Measurements from ENCODE around the gene CCDC91. TPM values are rescaled to one million over a fixed set of nuclear protein-coding genes. Genes with fewer than 3 reads are reported as not detected.

The CCDC91 gene
- polyA plus RNA-seq, 2 of the 4 experiments (the other 2 are of a cell fraction): 26.0 to 48.1 TPM

DNA sequence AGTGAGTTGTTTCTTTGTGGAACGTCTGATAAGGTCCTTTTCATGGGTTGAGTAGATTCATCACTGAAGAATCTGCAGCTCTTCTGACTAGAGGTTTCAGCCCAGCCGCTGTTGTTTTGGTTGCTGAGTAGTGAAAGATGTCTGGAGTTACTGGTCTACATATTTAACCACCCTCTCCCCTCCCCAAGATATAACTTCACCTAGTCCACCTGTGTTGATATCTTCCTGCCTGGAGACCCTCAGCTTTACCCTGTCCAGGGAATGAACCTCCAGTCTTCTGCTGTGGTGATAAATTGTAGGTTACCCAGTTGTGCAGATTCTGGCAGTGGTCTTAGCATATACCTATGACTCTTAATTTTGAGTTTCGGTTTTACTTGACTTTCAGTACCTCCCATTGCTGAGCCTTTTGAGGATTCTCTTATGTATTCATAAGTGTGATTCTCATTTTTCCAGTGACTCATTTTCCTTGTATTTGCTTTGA is 62.9 kb downstream of the CCDC91 start:
- Histone ChIP-seq H3K4me1 (peaks cover 4% of the 10 kb centered on the region; the same call in 1 of the 3 replicates), H3K9me3 (no peaks in the 10 kb centered on the region), H3K27ac (no peak overlapping the region), H3K4me3 (no peak overlapping the region), H3K4me2 (no peak overlapping the region)
- ATAC-seq (no peak), FAIRE-seq (no peak), DNase-seq (ENCODE audit: low read depth in 1 of 2, low spot score in 1 of 2) (no peak)
- no peak for TF ChIP-seq MAZ (IDR thresholded peaks at IDR 0.05; ENCODE audit: borderline replicate concordance, low read depth, low read length)
- TF ChIP-seq JUN (IDR thresholded peaks at IDR 0.05): no peak
- no peak for TF ChIP-seq RNF2 (IDR thresholded peaks at IDR 0.05; ENCODE audit: borderline replicate concordance, low read depth)
- TF ChIP-seq TP53 (CRISPR knock-in tag; IDR thresholded peaks at IDR 0.05): no peak
- TF ChIP-seq RFX5 (IDR thresholded peaks at IDR 0.05): no peak
- TF ChIP-seq CHD2 (IDR thresholded peaks at IDR 0.05; ENCODE audit: low read length, partially characterized antibody): no peak
- no peak for TF ChIP-seq EHF (CRISPR knock-in tag; IDR thresholded peaks at IDR 0.05)
- TF ChIP-seq, protein P1, sequence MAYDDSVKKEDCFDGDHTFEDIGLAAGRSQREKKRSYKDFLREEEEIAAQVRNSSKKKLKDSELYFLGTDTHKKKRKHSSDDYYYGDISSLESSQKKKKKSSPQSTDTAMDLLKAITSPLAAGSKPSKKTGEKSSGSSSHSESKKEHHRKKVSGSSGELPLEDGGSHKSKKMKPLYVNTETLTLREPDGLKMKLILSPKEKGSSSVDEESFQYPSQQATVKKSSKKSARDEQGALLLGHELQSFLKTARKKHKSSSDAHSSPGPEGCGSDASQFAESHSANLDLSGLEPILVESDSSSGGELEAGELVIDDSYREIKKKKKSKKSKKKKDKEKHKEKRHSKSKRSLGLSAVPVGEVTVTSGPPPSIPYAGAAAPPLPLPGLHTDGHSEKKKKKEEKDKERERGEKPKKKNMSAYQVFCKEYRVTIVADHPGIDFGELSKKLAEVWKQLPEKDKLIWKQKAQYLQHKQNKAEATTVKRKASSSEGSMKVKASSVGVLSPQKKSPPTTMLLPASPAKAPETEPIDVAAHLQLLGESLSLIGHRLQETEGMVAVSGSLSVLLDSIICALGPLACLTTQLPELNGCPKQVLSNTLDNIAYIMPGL (CRISPR knock-in tag; IDR thresholded peaks at IDR 0.05; ENCODE audit: borderline replicate concordance): no peak
- no peak for TF ChIP-seq SREBF2 (IDR thresholded peaks at IDR 0.05)
- TF ChIP-seq ESRRA (IDR thresholded peaks at IDR 0.05; ENCODE audit: borderline replicate concordance, low read length): no peak
- no peak for TF ChIP-seq NR3C1 (IDR thresholded peaks at IDR 0.05)
- TF ChIP-seq, protein P2, sequence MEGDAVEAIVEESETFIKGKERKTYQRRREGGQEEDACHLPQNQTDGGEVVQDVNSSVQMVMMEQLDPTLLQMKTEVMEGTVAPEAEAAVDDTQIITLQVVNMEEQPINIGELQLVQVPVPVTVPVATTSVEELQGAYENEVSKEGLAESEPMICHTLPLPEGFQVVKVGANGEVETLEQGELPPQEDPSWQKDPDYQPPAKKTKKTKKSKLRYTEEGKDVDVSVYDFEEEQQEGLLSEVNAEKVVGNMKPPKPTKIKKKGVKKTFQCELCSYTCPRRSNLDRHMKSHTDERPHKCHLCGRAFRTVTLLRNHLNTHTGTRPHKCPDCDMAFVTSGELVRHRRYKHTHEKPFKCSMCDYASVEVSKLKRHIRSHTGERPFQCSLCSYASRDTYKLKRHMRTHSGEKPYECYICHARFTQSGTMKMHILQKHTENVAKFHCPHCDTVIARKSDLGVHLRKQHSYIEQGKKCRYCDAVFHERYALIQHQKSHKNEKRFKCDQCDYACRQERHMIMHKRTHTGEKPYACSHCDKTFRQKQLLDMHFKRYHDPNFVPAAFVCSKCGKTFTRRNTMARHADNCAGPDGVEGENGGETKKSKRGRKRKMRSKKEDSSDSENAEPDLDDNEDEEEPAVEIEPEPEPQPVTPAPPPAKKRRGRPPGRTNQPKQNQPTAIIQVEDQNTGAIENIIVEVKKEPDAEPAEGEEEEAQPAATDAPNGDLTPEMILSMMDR (IDR thresholded peaks at IDR 0.05): no peak
- ChIA-PET POLR2A (no interaction called here), CTCF (no interaction called here)
- 77% methylated on average over 3 of the region's 3 CpGs for WGBS (ENCODE audit: missing lambda C conversion rate)

DNA sequence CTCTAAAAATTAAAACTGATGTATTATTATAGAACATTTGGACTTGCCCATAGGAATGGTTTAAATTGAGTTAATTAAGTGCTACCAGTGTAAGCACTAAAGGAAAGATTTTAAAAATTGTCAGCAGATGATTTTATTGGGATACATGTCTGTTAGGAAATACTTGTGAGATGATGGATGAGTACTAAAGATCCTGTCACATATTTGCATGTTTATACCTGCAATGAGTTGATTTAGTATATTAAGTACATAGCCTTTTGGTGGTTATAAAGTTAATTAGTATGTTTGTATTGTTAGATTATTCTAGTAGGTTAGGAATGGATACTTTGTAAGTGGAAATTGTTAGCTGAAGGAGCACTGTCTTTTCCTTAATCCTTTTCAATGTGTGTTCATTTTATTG is 67.2 kb downstream of the CCDC91 start:
- TF ChIP-seq, protein P3, sequence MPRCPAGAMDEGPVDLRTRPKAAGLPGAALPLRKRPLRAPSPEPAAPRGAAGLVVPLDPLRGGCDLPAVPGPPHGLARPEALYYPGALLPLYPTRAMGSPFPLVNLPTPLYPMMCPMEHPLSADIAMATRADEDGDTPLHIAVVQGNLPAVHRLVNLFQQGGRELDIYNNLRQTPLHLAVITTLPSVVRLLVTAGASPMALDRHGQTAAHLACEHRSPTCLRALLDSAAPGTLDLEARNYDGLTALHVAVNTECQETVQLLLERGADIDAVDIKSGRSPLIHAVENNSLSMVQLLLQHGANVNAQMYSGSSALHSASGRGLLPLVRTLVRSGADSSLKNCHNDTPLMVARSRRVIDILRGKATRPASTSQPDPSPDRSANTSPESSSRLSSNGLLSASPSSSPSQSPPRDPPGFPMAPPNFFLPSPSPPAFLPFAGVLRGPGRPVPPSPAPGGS (IDR thresholded peaks at IDR 0.05): no peak
- TF ChIP-seq SREBF2 (IDR thresholded peaks at IDR 0.05) (no peak), HDAC2 (IDR thresholded peaks at IDR 0.05) (no peak), NPAS2 (CRISPR knock-in tag; IDR thresholded peaks at IDR 0.05; ENCODE audit: borderline replicate concordance) (no peak), FOSB (CRISPR knock-in tag; IDR thresholded peaks at IDR 0.05) (no peak), HOXB13 (CRISPR knock-in tag; IDR thresholded peaks at IDR 0.05; ENCODE audit: low read depth) (no peak)
- TF ChIP-seq, protein P4, sequence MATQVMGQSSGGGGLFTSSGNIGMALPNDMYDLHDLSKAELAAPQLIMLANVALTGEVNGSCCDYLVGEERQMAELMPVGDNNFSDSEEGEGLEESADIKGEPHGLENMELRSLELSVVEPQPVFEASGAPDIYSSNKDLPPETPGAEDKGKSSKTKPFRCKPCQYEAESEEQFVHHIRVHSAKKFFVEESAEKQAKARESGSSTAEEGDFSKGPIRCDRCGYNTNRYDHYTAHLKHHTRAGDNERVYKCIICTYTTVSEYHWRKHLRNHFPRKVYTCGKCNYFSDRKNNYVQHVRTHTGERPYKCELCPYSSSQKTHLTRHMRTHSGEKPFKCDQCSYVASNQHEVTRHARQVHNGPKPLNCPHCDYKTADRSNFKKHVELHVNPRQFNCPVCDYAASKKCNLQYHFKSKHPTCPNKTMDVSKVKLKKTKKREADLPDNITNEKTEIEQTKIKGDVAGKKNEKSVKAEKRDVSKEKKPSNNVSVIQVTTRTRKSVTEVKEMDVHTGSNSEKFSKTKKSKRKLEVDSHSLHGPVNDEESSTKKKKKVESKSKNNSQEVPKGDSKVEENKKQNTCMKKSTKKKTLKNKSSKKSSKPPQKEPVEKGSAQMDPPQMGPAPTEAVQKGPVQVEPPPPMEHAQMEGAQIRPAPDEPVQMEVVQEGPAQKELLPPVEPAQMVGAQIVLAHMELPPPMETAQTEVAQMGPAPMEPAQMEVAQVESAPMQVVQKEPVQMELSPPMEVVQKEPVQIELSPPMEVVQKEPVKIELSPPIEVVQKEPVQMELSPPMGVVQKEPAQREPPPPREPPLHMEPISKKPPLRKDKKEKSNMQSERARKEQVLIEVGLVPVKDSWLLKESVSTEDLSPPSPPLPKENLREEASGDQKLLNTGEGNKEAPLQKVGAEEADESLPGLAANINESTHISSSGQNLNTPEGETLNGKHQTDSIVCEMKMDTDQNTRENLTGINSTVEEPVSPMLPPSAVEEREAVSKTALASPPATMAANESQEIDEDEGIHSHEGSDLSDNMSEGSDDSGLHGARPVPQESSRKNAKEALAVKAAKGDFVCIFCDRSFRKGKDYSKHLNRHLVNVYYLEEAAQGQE (IDR thresholded peaks at IDR 0.05): no peak
- TF ChIP-seq, protein P5, sequence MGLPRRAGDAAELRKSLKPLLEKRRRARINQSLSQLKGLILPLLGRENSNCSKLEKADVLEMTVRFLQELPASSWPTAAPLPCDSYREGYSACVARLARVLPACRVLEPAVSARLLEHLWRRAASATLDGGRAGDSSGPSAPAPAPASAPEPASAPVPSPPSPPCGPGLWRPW (IDR thresholded peaks at IDR 0.05): no peak
- TF ChIP-seq, protein P6, sequence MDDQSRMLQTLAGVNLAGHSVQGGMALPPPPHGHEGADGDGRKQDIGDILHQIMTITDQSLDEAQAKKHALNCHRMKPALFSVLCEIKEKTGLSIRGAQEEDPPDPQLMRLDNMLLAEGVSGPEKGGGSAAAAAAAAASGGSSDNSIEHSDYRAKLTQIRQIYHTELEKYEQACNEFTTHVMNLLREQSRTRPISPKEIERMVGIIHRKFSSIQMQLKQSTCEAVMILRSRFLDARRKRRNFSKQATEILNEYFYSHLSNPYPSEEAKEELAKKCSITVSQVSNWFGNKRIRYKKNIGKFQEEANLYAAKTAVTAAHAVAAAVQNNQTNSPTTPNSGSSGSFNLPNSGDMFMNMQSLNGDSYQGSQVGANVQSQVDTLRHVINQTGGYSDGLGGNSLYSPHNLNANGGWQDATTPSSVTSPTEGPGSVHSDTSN (IDR thresholded peaks at IDR 0.05): no peak
- no peak for ATAC-seq
- Histone ChIP-seq H3K4me2 (no peak overlapping the region), H3K9me3 (no peaks in the 10 kb centered on the region), H3K4me1 (peaks cover 4% of the 10 kb centered on the region; the same call in 1 of the 3 replicates), H3K27ac (no peak overlapping the region), H3K4me3 (no peak overlapping the region)
- ChIA-PET CTCF (interaction anchor here (0.6 kb wide), 1 partner anchor 15 kb away, joined by 3 read pairs; no protein-coding TSS in a partner anchor), POLR2A (no interaction called here)
- FAIRE-seq: no peak
- DNase-seq (ENCODE audit: low read depth in 1 of 2, low spot score in 1 of 2): no peak

Data from A549 (cell line).